ENCODE measurements around the gene FAM13B.
"Not testable (repeated sequence)": the region's sequence is repeated elsewhere in the genome, so short reads cannot be mapped to it uniquely, and the experiment has no call there.

FAM13B gene

GRCh38 chr5:137975208-137975607 lies 57.7 kb downstream of the FAM13B start:
- TF ChIP-seq CTCF (IDR thresholded peaks at IDR 0.05; ENCODE audit: low read depth, low read length): no peak
- no peak overlapping the region for H3K4me3 ChIP-seq (ENCODE audit: low read depth, low read length)
- DNase-seq (ENCODE audit: low read depth, low spot score): no peak
- in situ Hi-C loops (cut with HindIII; ENCODE audit: low sequenced_read_pairs): no loop called here

GRCh38 chr5:137970384-137970783 lies 62.5 kb downstream of the FAM13B start:
- H3K4me3 ChIP-seq (ENCODE audit: low read depth, low read length); in situ Hi-C loops (cut with HindIII; ENCODE audit: low sequenced_read_pairs); DNase-seq (ENCODE audit: low read depth, low spot score): not testable (repeated sequence)

GRCh38 chr5:137960819-137961218 lies 72.1 kb downstream of the FAM13B start:
- no peak for DNase-seq (ENCODE audit: low read depth, low spot score)
- in situ Hi-C loops (cut with HindIII; ENCODE audit: low sequenced_read_pairs): no loop called here
- TF ChIP-seq CTCF (IDR thresholded peaks at IDR 0.05; ENCODE audit: low read depth, low read length): no peak
- H3K4me3 ChIP-seq (ENCODE audit: low read depth, low read length): no peak overlapping the region

- no peak overlapping the region for H3K4me3 ChIP-seq (ENCODE audit: low read depth, low read length)
- no peak for DNase-seq (ENCODE audit: low read depth, low spot score)
- in situ Hi-C loops (cut with HindIII; ENCODE audit: low sequenced_read_pairs): no loop called here
- TF ChIP-seq CTCF (IDR thresholded peaks at IDR 0.05; ENCODE audit: low read depth, low read length): no peak
These were observed 72.7 kb downstream of the FAM13B start for GRCh38 chr5:137960141-137960540.

- in situ Hi-C loops (cut with HindIII; ENCODE audit: low sequenced_read_pairs): no loop called here
- DNase-seq (ENCODE audit: low read depth, low spot score): no peak
- TF ChIP-seq CTCF (IDR thresholded peaks at IDR 0.05; ENCODE audit: low read depth, low read length): no peak
- H3K4me3 ChIP-seq (ENCODE audit: low read depth, low read length): no peak overlapping the region
These were observed 73.4 kb downstream of the FAM13B start for GRCh38 chr5:137959488-137959887.

GRCh38 chr5:137957948-137958347 lies 74.9 kb downstream of the FAM13B start:
- no peak for TF ChIP-seq CTCF (IDR thresholded peaks at IDR 0.05; ENCODE audit: low read depth, low read length)
- in situ Hi-C loops (cut with HindIII; ENCODE audit: low sequenced_read_pairs): no loop called here
- no peak for DNase-seq (ENCODE audit: low read depth, low spot score)
- H3K4me3 ChIP-seq (ENCODE audit: low read depth, low read length): no peak overlapping the region

GRCh38 chr5:137954131-137954879 lies 78.6 kb downstream of the FAM13B start:
- TF ChIP-seq CTCF (IDR thresholded peaks at IDR 0.05; ENCODE audit: low read depth, low read length): no peak
- peak overlapping the region; percentile 2 for H3K4me3 ChIP-seq (ENCODE audit: low read depth, low read length)
- DNase-seq (ENCODE audit: low read depth, low spot score): peak; percentile 91
- in situ Hi-C loops (cut with HindIII; ENCODE audit: low sequenced_read_pairs): no loop called here

Data from astrocyte of the spinal cord (primary cell).